Neural progenitor cell (in vitro differentiated cells): ENCODE measurements around the gene C2orf49. TPM values are rescaled to one million over a fixed set of nuclear protein-coding genes. Genes with fewer than 3 reads are reported as not detected.

Experiments
- DNase-seq: peaks from one replicate; pipeline ENCODE4 v3.0.0-alpha.2; 2016; ENCODE audit warnings: low spot score
- H2AFZ ChIP-seq: fragments of 200-600 bp; sonication (generic); replicated peaks from 2 replicates; pipeline ENCODE4 v1.6.1; 2016; ENCODE audit warnings: antibody characterized with exemption
- H3F3A ChIP-seq: fragments of 200-600 bp; sonication (generic); 2 replicates; pipeline ENCODE4 v1.6.1; 2016; ENCODE audit warnings: antibody characterized with exemption, low read depth
- H3K27ac ChIP-seq: fragments of 200-600 bp; sonication (generic); 2 replicates; pipeline ENCODE4 v1.5.1; 2016; ENCODE audit warnings: mild to moderate bottlenecking
- H3K27me3 ChIP-seq: fragments of 200-600 bp; sonication (generic); 2 replicates; pipeline ENCODE4 v1.6.1; 2016; ENCODE audit warnings: mild to moderate bottlenecking, moderate library complexity
- H3K36me3 ChIP-seq: fragments of 200-600 bp; sonication (generic); 2 replicates; pipeline ENCODE4 v1.5.1; 2016
- H3K4me1 ChIP-seq: fragments of 200-600 bp; sonication (generic); 2 replicates; pipeline ENCODE4 v1.6.1; 2016; ENCODE audit warnings: mixed run types
- H3K4me2 ChIP-seq: fragments of 200-600 bp; sonication (generic); 2 replicates; pipeline ENCODE4 v1.6.1; 2016
- H3K4me3 ChIP-seq: fragments of 200-600 bp; sonication (generic); 2 replicates; pipeline ENCODE4 v1.5.1; 2016
- H3K79me2 ChIP-seq: fragments of 200-600 bp; sonication (generic); 2 replicates; pipeline ENCODE4 v1.6.1; 2016; ENCODE audit warnings: low read depth
- H3K9ac ChIP-seq: fragments of 200-600 bp; sonication (generic); 2 replicates; pipeline ENCODE4 v1.6.1; 2016
- H3K9me3 ChIP-seq: fragments of 200-600 bp; sonication (generic); 2 replicates; pipeline ENCODE4 v1.5.1; 2016; ENCODE audit warnings: low read depth
- H4K20me1 ChIP-seq: fragments of 200-600 bp; sonication (generic); 2 replicates; pipeline ENCODE4 v1.6.1; 2016; ENCODE audit warnings: low read depth
- H3K27ac Mint-ChIP-seq: 3 replicates; pipeline ENCODE4 v1.8.0; 2021; ENCODE audit warnings: mixed read lengths
- H3K27me3 Mint-ChIP-seq: 2 replicates; pipeline ENCODE4 v1.8.0; 2022; ENCODE audit warnings: low read depth, mild to moderate bottlenecking, inconsistent platforms, moderate library complexity, mixed read lengths; ENCODE audit not compliant: insufficient read depth
- H3K36me3 Mint-ChIP-seq: 3 replicates; pipeline ENCODE4 v1.8.0; 2021; ENCODE audit warnings: mixed read lengths
- H3K4me1 Mint-ChIP-seq: 3 replicates; pipeline ENCODE4 v1.8.0; 2021; ENCODE audit warnings: mixed read lengths
- H3K4me3 Mint-ChIP-seq: 3 replicates; pipeline ENCODE4 v1.8.0; 2021; ENCODE audit warnings: mild to moderate bottlenecking, moderate library complexity, mixed read lengths
- H3K9me3 Mint-ChIP-seq: 3 replicates; pipeline ENCODE4 v1.8.0; 2020; ENCODE audit warnings: mixed read lengths
- EZH2 ChIP-seq: fragments of 200-600 bp; sonication (generic); IDR thresholded peaks from 2 replicates; pipeline ENCODE4 v1.6.1; 2017; ENCODE audit warnings: antibody characterized with exemption, mild to moderate bottlenecking, moderate library complexity
- EZH2phosphoT487 ChIP-seq: fragments of 200-600 bp; sonication (generic); IDR thresholded peaks from 2 replicates; pipeline ENCODE4 v1.6.1; 2017; ENCODE audit warnings: antibody characterized with exemption
- total RNA-seq: library from RNA; depleted of rRNA; stranded (reverse); fragments of >200 nt; gene quantifications from 2 replicates; pipeline ENCODE4 v1.2.3, GENCODE V29; 2015; ENCODE audit warnings: low replicate concordance
- TF ChIP-seq, protein P1 (sequence below): fragments of 200-600 bp; sonication (generic); IDR thresholded peaks from 2 replicates; pipeline ENCODE4 v1.5.1; 2017; ENCODE audit warnings: antibody characterized with exemption, mild to moderate bottlenecking

The C2orf49 gene
- total RNA-seq, 1 donor from 2014 or later, result 42.9 TPM

DNA sequence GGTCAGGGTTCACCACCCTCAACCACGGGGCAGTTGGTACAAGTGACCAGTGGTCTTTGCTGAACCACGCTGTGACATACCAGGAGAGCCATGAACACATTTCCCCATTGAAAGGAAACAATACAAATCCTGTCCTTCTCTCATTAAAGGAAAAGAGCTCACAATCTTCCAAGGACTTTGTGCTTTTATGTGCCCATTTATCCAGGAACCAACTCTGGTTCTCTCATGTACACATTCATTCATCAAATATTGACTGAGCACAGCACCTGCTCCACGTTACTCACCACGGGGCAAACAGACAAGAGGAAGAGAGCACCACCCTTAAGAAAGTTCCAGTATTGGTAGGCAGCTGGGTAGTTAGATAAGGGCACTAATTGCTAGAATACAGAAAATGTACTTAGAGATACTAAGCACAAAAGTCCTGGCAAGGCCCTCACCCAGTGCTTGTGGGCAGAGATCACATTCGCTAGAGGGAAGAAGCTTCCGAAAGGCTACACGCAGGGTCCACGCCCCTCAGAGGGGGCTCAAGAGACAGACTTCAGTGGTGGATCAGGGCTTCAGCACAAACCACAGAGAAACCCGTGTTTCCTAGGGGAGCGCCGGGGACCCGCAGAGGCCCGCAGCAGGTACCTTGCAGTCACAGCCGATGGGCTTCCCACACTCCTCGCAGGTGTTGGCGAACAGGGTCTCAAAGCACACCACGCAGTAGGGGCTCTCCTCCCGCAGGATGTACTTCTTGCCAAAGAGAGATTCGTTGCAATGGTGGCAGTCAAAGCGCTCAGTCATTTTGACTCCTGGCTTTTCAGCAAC lies 48.6 kb downstream of the C2orf49 start:
- H3F3A ChIP-seq, result no peaks in the 10 kb centered on the region
- H3K4me2 ChIP-seq, result no peak overlapping the region
- no peaks in the 10 kb centered on the region for H3K36me3 ChIP-seq
- H3K4me1 Mint-ChIP-seq, result no peaks in the 10 kb centered on the region
- no peaks in the 10 kb centered on the region for H3K27me3 ChIP-seq
- DNase-seq, result no peak
- H3K27ac Mint-ChIP-seq, result no peak overlapping the region
- no peak overlapping the region for H3K9ac ChIP-seq
- H3K79me2 ChIP-seq, result no peaks in the 10 kb centered on the region
- H3K4me3 Mint-ChIP-seq, result no peak overlapping the region
- no peak overlapping the region for H2AFZ ChIP-seq
- H3K4me1 ChIP-seq, result no peaks in the 10 kb centered on the region
- H3K9me3 Mint-ChIP-seq, result no peaks in the 10 kb centered on the region
- H3K9me3 ChIP-seq, result no peaks in the 10 kb centered on the region
- H3K36me3 Mint-ChIP-seq, result peaks cover 36% of the 10 kb centered on the region
- no peak for TF ChIP-seq EZH2phosphoT487
- TF ChIP-seq EZH2, result no peak
- TF ChIP-seq, protein P1, sequence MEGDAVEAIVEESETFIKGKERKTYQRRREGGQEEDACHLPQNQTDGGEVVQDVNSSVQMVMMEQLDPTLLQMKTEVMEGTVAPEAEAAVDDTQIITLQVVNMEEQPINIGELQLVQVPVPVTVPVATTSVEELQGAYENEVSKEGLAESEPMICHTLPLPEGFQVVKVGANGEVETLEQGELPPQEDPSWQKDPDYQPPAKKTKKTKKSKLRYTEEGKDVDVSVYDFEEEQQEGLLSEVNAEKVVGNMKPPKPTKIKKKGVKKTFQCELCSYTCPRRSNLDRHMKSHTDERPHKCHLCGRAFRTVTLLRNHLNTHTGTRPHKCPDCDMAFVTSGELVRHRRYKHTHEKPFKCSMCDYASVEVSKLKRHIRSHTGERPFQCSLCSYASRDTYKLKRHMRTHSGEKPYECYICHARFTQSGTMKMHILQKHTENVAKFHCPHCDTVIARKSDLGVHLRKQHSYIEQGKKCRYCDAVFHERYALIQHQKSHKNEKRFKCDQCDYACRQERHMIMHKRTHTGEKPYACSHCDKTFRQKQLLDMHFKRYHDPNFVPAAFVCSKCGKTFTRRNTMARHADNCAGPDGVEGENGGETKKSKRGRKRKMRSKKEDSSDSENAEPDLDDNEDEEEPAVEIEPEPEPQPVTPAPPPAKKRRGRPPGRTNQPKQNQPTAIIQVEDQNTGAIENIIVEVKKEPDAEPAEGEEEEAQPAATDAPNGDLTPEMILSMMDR, result no peak
- peaks cover 2% of the 10 kb centered on the region for H3K27me3 Mint-ChIP-seq
- no peak overlapping the region for H3K4me3 ChIP-seq
- no peak overlapping the region for H3K27ac ChIP-seq
- no peaks in the 10 kb centered on the region for H4K20me1 ChIP-seq

DNA sequence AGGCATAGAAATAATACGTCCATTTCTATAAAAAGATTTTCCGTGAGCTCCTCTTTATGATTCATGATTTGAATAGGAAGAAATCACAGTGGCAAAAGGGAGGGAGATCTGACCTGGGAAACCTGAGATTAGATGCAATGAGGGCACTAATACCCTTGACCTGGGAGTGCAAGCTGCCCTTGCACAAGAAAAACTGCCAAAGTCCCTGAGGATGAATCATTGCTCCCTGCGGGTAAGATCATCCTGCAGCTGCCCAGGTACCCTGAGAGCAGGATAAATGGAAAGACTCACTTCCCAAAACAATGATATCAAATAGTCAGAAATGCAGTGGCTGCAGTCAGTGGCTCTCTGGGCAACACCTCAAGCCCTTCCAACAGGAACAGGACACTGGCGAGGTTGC lies 49.9 kb downstream of the C2orf49 start:
- peaks cover 2% of the 10 kb centered on the region for H3K27me3 Mint-ChIP-seq
- no peak overlapping the region for H3K4me3 Mint-ChIP-seq
- no peak for DNase-seq
- Histone ChIP-seq H2AFZ (no peak overlapping the region), H3K36me3 (no peaks in the 10 kb centered on the region), H3K9ac (no peak overlapping the region), H3K27me3 (no peaks in the 10 kb centered on the region), H3K4me1 (no peaks in the 10 kb centered on the region), H3K4me2 (no peak overlapping the region), H3K4me3 (no peak overlapping the region), H3F3A (no peaks in the 10 kb centered on the region), H3K27ac (no peak overlapping the region), H3K79me2 (no peaks in the 10 kb centered on the region), H4K20me1 (no peaks in the 10 kb centered on the region), H3K9me3 (no peaks in the 10 kb centered on the region)
- no peak overlapping the region for H3K27ac Mint-ChIP-seq
- H3K4me1 Mint-ChIP-seq, result no peaks in the 10 kb centered on the region
- H3K9me3 Mint-ChIP-seq, result no peaks in the 10 kb centered on the region
- H3K36me3 Mint-ChIP-seq, result peaks cover 31% of the 10 kb centered on the region
- TF ChIP-seq EZH2phosphoT487, result no peak
- TF ChIP-seq, protein P1, result no peak
- TF ChIP-seq EZH2, result no peak

DNA sequence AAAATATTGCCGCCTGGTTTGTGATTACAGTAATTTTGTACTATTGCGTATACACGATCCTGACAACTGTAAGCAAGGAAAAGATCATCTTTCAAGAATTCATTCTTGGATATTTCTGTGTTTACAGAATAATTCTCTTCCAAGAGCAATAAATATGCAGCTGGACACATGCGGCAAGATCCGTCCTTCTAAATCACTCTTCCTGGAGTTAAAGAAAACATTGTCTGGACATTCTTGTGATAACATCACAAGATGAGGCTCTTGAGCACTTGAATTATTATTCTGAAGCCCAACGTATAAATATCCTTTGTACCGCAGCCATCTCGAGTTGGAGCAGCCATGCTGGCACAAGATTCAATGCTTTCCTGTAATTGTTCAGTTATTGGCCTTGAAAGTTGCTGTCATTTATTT lies 51.6 kb downstream of the C2orf49 start:
- H3K9me3 Mint-ChIP-seq, result no peaks in the 10 kb centered on the region
- TF ChIP-seq, protein P1, result no peak
- TF ChIP-seq EZH2, result no peak
- no peak for TF ChIP-seq EZH2phosphoT487
- H3K4me3 Mint-ChIP-seq, result no peak overlapping the region
- H3K27ac Mint-ChIP-seq, result no peak overlapping the region
- DNase-seq, result no peak
- H3K27me3 Mint-ChIP-seq, result peaks cover 3% of the 10 kb centered on the region
- H3K27ac ChIP-seq, result no peak overlapping the region
- H3F3A ChIP-seq, result no peaks in the 10 kb centered on the region
- H3K4me1 Mint-ChIP-seq, result no peaks in the 10 kb centered on the region
- H3K4me2 ChIP-seq, result no peak overlapping the region
- no peak overlapping the region for H2AFZ ChIP-seq
- no peaks in the 10 kb centered on the region for H3K4me1 ChIP-seq
- H3K27me3 ChIP-seq, result no peaks in the 10 kb centered on the region
- H3K36me3 ChIP-seq, result no peaks in the 10 kb centered on the region
- H3K4me3 ChIP-seq, result no peak overlapping the region
- H3K9me3 ChIP-seq, result no peaks in the 10 kb centered on the region
- no peaks in the 10 kb centered on the region for H3K79me2 ChIP-seq
- H3K9ac ChIP-seq, result no peak overlapping the region
- H3K36me3 Mint-ChIP-seq, result peaks cover 34% of the 10 kb centered on the region
- H4K20me1 ChIP-seq, result no peaks in the 10 kb centered on the region
